ENCODE data around the gene RAD51B.

RAD51B gene

GRCh38 chr14:68669603-68670358 is 850.2 kb downstream of the RAD51B start:
- no peak for DNase-seq

GRCh38 chr14:68670359-68670715 is 850.8 kb downstream of the RAD51B start:
- no peak for DNase-seq

- no peak for DNase-seq
Observed at GRCh38 chr14:68671909-68672308, 852.3 kb downstream of the RAD51B start.

GRCh38 chr14:68672609-68673285 is 853.2 kb downstream of the RAD51B start:
- DNase-seq = no peak

GRCh38 chr14:68673464-68673863 is 853.9 kb downstream of the RAD51B start:
- no peak for DNase-seq

- no peak for DNase-seq
Observed at GRCh38 chr14:68674538-68675232, 855.1 kb downstream of the RAD51B start.

GRCh38 chr14:68675233-68675577 is 855.6 kb downstream of the RAD51B start:
- no peak for DNase-seq

GRCh38 chr14:68676511-68676943 is 856.9 kb downstream of the RAD51B start:
- DNase-seq = no peak

GRCh38 chr14:68677476-68677875 is 857.9 kb downstream of the RAD51B start:
- DNase-seq = no peak

- no peak for DNase-seq
Observed at GRCh38 chr14:68677901-68678300, 858.3 kb downstream of the RAD51B start.

- no peak for DNase-seq
Observed at GRCh38 chr14:68678471-68678870, 858.9 kb downstream of the RAD51B start.

- DNase-seq = no peak
Observed at GRCh38 chr14:68679301-68679700, 859.7 kb downstream of the RAD51B start.

- DNase-seq = peak; percentile 7
Observed at GRCh38 chr14:68679746-68680467, 860.3 kb downstream of the RAD51B start.

- DNase-seq = no peak
Observed at GRCh38 chr14:68680541-68681051, 861.0 kb downstream of the RAD51B start.

GRCh38 chr14:68681256-68682011 is 861.9 kb downstream of the RAD51B start:
- DNase-seq = no peak

- DNase-seq = no peak
Observed at GRCh38 chr14:68682166-68683103, 862.9 kb downstream of the RAD51B start.

GRCh38 chr14:68683326-68683725 is 863.7 kb downstream of the RAD51B start:
- DNase-seq = no peak

GRCh38 chr14:68684466-68685418 is 865.2 kb downstream of the RAD51B start:
- no peak for DNase-seq

GRCh38 chr14:68685419-68686204 is 866.0 kb downstream of the RAD51B start:
- peak; percentile 81 for DNase-seq

All from DMS53 (cell line).